Esophagus (tissue), 2 donors: Measurements from ENCODE around the gene ALDH9A1. TPM values are rescaled to one million over a fixed set of nuclear protein-coding genes. Genes with fewer than 3 reads are reported as not detected.
"Not testable (repeated sequence)": the region's sequence is repeated elsewhere in the genome, so short reads cannot be mapped to it uniquely, and the experiment has no call there.

Experiments used
- H3K27ac ChIP-seq, 2 donors: one replicate each; pipeline ENCODE4 v1.5.1; 2013; ENCODE audit warnings: low read depth in 2 of 2, mild to moderate bottlenecking in 2 of 2, inconsistent platforms in 1 of 2, low read length in 1 of 2, moderate library complexity in 1 of 2
- H3K27me3 ChIP-seq, 2 donors: one replicate each; pipeline ENCODE4 v1.6.1; 2013; ENCODE audit warnings: low read length in 2 of 2, control low read depth in 1 of 2, mild to moderate bottlenecking in 1 of 2; ENCODE audit not compliant: insufficient read depth in 2 of 2, control insufficient read depth in 1 of 2
- H3K36me3 ChIP-seq, 2 donors: one replicate each; pipeline ENCODE4 v1.6.1; 2013; ENCODE audit warnings: low read length in 1 of 2; ENCODE audit not compliant: control insufficient read depth in 2 of 2, insufficient read depth in 2 of 2
- H3K4me1 ChIP-seq, 2 donors: one replicate each; pipeline ENCODE4 v1.6.1; 2013; ENCODE audit warnings: low read length in 1 of 2; ENCODE audit not compliant: control insufficient read depth in 2 of 2, insufficient read depth in 2 of 2
- H3K4me3 ChIP-seq, 2 donors: one replicate each; pipeline ENCODE4 v1.5.1; 2013; ENCODE audit warnings: low read length in 2 of 2, mild to moderate bottlenecking in 2 of 2, low read depth in 1 of 2, moderate library complexity in 1 of 2
- H3K9me3 ChIP-seq, 2 donors: one replicate each; pipeline ENCODE4 v1.6.1; 2013; ENCODE audit warnings: mild to moderate bottlenecking in 2 of 2, low read depth in 1 of 2, low read length in 1 of 2, moderate library complexity in 1 of 2; ENCODE audit not compliant: control insufficient read depth in 2 of 2, insufficient read depth in 1 of 2
- WGBS, 2 donors: extraction: QIAGEN DNeasy Blood & Tissue Kit; methylation state at CpG; one replicate each; pipeline ENCODE4 v1.1.7; 2013; 5-methylcytosine and 5-hydroxymethylcytosine counted together
- polyA plus RNA-seq, 2 donors: library from polyadenylated mRNA; stranded (reverse); fragments of 200-250 nt; gene quantifications; one replicate each; pipeline ENCODE4 v1.2.3, GENCODE V29; 2013
- donor health status: healthy with polysubstance abuse.
- donor health status: Bipolar disorder and iron deficiency.

The ALDH9A1 gene
- polyA plus RNA-seq, 2 donors: 60.4 to 113 TPM

DNA sequence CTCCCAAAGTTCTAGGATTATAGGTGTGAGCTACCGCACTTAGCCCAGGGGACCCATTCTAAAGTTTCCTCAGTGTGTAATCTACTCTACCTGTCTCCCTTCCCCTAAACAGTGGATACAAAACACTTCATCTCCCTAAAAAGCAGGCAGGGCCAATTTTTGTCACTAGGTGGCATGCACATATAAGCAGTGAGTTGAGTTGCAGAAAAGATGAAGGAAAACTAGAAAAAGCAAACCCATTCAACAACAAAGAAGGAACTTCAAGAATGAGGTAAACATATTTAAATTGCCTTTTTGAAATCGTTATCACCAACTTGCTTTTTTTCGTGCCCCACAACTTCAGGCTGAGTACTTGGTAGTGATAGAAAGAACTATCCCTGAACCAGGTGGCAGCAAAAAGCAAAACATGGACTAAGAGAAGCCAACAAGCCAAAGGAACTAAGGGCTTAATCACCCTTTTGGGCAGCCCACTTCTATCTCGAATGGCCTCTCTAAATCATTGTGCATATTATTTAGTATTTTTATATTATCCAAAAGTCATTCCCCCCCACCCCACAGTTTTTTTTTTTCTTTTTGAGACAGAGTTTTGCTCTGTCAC is 19.7 kb upstream of the ALDH9A1 start:
- H3K9me3 ChIP-seq: no peaks in the 10 kb centered on the region
- WGBS, 2 donors: 26% methylated on average over 4 of the region's 4 CpGs
- no peaks in the 10 kb centered on the region for H3K36me3 ChIP-seq
- no peaks in the 10 kb centered on the region for H3K27me3 ChIP-seq
- no peak overlapping the region for H3K27ac ChIP-seq
- H3K4me1 ChIP-seq: no peaks in the 10 kb centered on the region
- no peak overlapping the region for H3K4me3 ChIP-seq

- not testable (repeated sequence) for H3K36me3 ChIP-seq, H3K4me1 ChIP-seq, H3K4me3 ChIP-seq, H3K27me3 ChIP-seq, H3K9me3 ChIP-seq, H3K27ac ChIP-seq
- 91 to 94% methylated on average over 8 of the region's 8 CpGs for WGBS, 2 donors
Observed at GRCh38 chr1:165716265-165717051, 18.1 kb upstream of the ALDH9A1 start.

GRCh38 chr1:165712764-165713163 is 14.4 kb upstream of the ALDH9A1 start:
- Histone ChIP-seq H3K9me3 (no peaks in the 10 kb centered on the region), H3K36me3 (no peaks in the 10 kb centered on the region), H3K27me3 (no peaks in the 10 kb centered on the region), H3K4me1 (no peaks in the 10 kb centered on the region), H3K4me3 (no peak overlapping the region), H3K27ac (no peak overlapping the region)
- WGBS, 2 donors: 91 to 97% methylated on average over 5 of the region's 5 CpGs

GRCh38 chr1:165707984-165708706 is 9.8 kb upstream of the ALDH9A1 start:
- 80 to 83% methylated on average over 10 to 11 of the region's 11 CpGs for WGBS, 2 donors
- H3K27me3 ChIP-seq: no peaks in the 10 kb centered on the region
- H3K4me1 ChIP-seq: no peaks in the 10 kb centered on the region
- H3K36me3 ChIP-seq: no peaks in the 10 kb centered on the region
- no peaks in the 10 kb centered on the region for H3K9me3 ChIP-seq
- H3K27ac ChIP-seq: no peak overlapping the region
- no peak overlapping the region for H3K4me3 ChIP-seq

DNA sequence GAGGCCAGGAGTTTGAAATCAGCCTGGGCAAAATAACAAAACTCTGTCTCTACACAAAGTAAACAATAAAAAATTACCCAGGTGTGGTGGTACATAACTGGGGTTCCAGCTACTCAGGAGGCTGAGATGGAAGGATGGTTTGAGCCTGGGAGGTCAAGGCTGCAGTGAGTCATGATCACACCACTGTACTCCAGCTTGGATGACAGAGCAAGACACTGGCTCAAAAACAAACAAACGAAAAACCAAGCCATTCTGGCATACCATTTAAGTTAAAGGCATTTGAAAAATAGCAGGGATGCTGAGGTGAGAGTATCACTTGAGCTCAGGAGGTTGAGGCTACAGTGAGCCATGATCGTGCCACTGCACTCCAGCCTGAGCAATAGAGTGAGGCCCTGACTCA is 5.3 kb upstream of the ALDH9A1 start:
- Histone ChIP-seq H3K4me3 (no peak overlapping the region), H3K27me3 (no peaks in the 10 kb centered on the region), H3K36me3 (no peaks in the 10 kb centered on the region), H3K4me1 (no peaks in the 10 kb centered on the region), H3K27ac (no peak overlapping the region), H3K9me3 (no peaks in the 10 kb centered on the region)
- 75 to 77% methylated on average over 2 of the region's 2 CpGs for WGBS, 2 donors

GRCh38 chr1:165701922-165702321 is 3.6 kb upstream of the ALDH9A1 start:
- whole genome bisulfite sequencing, 2 donors: 86 to 96% methylated on average over 7 of the region's 7 CpGs
- not testable (repeated sequence) for H3K4me3 ChIP-seq, H3K27ac ChIP-seq, H3K9me3 ChIP-seq, H3K4me1 ChIP-seq, H3K27me3 ChIP-seq, H3K36me3 ChIP-seq

DNA sequence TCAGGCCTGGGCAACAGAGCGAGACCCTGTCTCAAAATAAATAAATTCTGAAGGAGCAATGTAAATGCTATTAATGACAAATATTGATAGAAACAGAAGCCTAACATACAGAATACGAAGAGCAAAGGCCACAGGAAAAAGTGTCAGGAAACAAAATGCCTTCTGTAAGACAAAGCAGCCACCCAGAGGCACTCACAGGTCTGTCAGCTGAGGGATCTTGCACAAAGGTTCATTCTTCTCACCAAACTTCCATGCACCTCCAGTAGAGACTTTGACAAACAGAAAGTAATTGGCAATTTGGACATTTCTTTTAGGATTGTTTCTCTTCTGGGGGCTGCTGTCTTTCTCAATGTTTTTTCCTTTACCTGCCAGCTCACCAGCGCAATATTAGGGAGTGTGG is 1.2 kb upstream of the ALDH9A1 start:
- 84 to 88% methylated on average over 3 of the region's 3 CpGs for WGBS, 2 donors
- no peaks in the 10 kb centered on the region for H3K4me1 ChIP-seq
- H3K27ac ChIP-seq: no peak overlapping the region
- no peaks in the 10 kb centered on the region for H3K27me3 ChIP-seq
- no peaks in the 10 kb centered on the region for H3K9me3 ChIP-seq
- H3K36me3 ChIP-seq: no peaks in the 10 kb centered on the region
- H3K4me3 ChIP-seq: no peak overlapping the region

DNA sequence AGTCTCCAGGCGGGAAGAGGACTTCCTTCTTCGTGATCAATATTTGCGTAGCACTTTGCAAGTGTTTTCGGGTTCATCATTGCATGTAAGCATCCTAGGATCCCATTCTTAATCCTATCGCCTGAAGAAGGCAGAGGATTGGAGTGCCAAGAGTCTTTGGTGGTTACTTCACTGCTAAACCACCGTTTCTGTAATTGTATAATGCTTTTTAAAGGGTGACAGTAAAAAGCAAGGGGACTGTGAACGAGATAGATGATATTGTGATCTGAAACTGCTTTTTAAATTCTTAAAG is 345 bp upstream of the ALDH9A1 start:
- WGBS, 2 donors: 0% methylated on average over 7 of the region's 7 CpGs
- peak overlapping the region; percentile 95 to 96 for H3K4me3 ChIP-seq
- no peaks in the 10 kb centered on the region for H3K4me1 ChIP-seq
- H3K36me3 ChIP-seq: no peaks in the 10 kb centered on the region
- H3K27ac ChIP-seq: peak overlapping the region; percentile 74 to 99
- no peaks in the 10 kb centered on the region for H3K9me3 ChIP-seq
- H3K27me3 ChIP-seq: no peaks in the 10 kb centered on the region

DNA sequence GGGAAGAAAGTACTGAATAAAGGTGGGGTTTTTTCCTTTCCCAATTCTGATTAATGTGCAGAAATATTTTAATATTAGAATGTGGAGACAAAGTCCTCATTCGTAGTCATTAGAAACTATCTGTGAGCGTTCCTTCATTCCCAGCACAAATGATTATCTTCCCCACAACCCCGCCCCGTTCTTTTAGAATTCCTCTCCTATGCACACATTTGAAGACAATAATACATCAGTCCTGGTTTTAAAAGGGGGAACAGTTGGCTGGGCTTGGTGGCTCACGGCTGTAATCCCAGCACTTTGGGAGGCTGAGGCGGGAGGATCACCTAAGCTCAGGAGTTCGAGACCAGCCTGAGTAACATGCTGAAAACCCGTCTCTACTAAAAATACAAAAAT is 876 bp downstream of the ALDH9A1 start:
- H3K36me3 ChIP-seq: no peaks in the 10 kb centered on the region
- WGBS, 2 donors: 22 to 34% methylated on average over 8 of the region's 8 CpGs

More for the DNA sequence above, 876 bp downstream of the ALDH9A1 start:
- H3K27me3 ChIP-seq: no peaks in the 10 kb centered on the region
- no peaks in the 10 kb centered on the region for H3K4me1 ChIP-seq
- H3K4me3 ChIP-seq: peak overlapping the region; percentile 95 to 96
- peak overlapping the region; percentile 99 for H3K27ac ChIP-seq
- no peaks in the 10 kb centered on the region for H3K9me3 ChIP-seq
